T follicular helper cell (primary cell): Measurements from ENCODE around the gene MOG.
A peak's percentile ranks its signal among the peaks of the same experiment; 100 is the strongest.
"Not testable (repeated sequence)": the region's sequence is repeated elsewhere in the genome, so short reads cannot be mapped to it uniquely, and the experiment has no call there.

ENCODE experiments used
- DNase-seq: peaks from one replicate; pipeline ENCODE4 v3.0.0-alpha.2; 2020; ENCODE audit warnings: low read depth

Gene MOG

GRCh38 chr6:29637247-29637646 lies 19.6 kb upstream of the MOG start:
- DNase-seq: no peak

GRCh38 chr6:29641430-29642148 lies 15.3 kb upstream of the MOG start:
- DNase-seq: no peak

GRCh38 chr6:29647927-29648642 lies 8.8 kb upstream of the MOG start:
- DNase-seq: no peak

- DNase-seq: peak; percentile 99
Observed at GRCh38 chr6:29649701-29650673, 6.9 kb upstream of the MOG start.

GRCh38 chr6:29651413-29652197 lies 5.3 kb upstream of the MOG start:
- DNase-seq: no peak

GRCh38 chr6:29652198-29652584 lies 4.7 kb upstream of the MOG start:
- no peak for DNase-seq

GRCh38 chr6:29653452-29654038 lies 3.3 kb upstream of the MOG start:
- peak; percentile 25 for DNase-seq

- DNase-seq: no peak
Observed at GRCh38 chr6:29655658-29656057, 1.2 kb upstream of the MOG start.

- DNase-seq: no peak
Observed at GRCh38 chr6:29656157-29656556, 735 bp upstream of the MOG start.

GRCh38 chr6:29661071-29661470 lies 4.2 kb downstream of the MOG start:
- DNase-seq: no peak

- DNase-seq: not testable (repeated sequence)
Observed at GRCh38 chr6:29661502-29662141, 4.7 kb downstream of the MOG start.

GRCh38 chr6:29663300-29664042 lies 6.6 kb downstream of the MOG start:
- no peak for DNase-seq

GRCh38 chr6:29665942-29666825 lies 9.3 kb downstream of the MOG start:
- no peak for DNase-seq

GRCh38 chr6:29666826-29667130 lies 9.9 kb downstream of the MOG start:
- DNase-seq: no peak

GRCh38 chr6:29667158-29667557 lies 10.3 kb downstream of the MOG start:
- no peak for DNase-seq

- no peak for DNase-seq
Observed at GRCh38 chr6:29671026-29671425, 14.1 kb downstream of the MOG start.

GRCh38 chr6:29672116-29672515 lies 15.2 kb downstream of the MOG start:
- DNase-seq: not testable (repeated sequence)

- DNase-seq: no peak
Observed at GRCh38 chr6:29673161-29673560, 16.3 kb downstream of the MOG start.

- DNase-seq: no peak
Observed at GRCh38 chr6:29674008-29674407, 17.1 kb downstream of the MOG start.
